RWPE1 (cell line): ENCODE measurements around the gene ZCCHC14.
"Not testable (repeated sequence)": the region's sequence is repeated elsewhere in the genome, so short reads cannot be mapped to it uniquely, and the experiment has no call there.

Source experiments
- CTCF ChIA-PET: fragments of 350-600 bp; sonication (Branson Sonifier 250); formaldehyde crosslinking; extraction: SDS; loops from one replicate; lab custom pipeline; 2021; lab: Yijun Ruan, JAX
- POLR2A ChIA-PET: fragments of 400-600 bp; formaldehyde crosslinking; extraction: SDS; loops from one replicate; lab custom pipeline; 2020; ENCODE audit warnings: antibody characterized with exemption; ENCODE audit not compliant: low non-redundant PET; lab: Yijun Ruan, JAX
- DNase-seq: peaks from one replicate; pipeline ENCODE4 v3.0.0; 2012; ENCODE audit warnings: low spot score
- H3K27ac ChIP-seq: fragments of 450-650 bp; 2 replicates; pipeline ENCODE4 v1.5.1; 2017
- CTCF ChIP-seq: fragments of 450-650 bp; conservative IDR thresholded peaks from 2 replicates; pipeline ENCODE4 v1.5.1; 2017; ENCODE audit warnings: low read depth, mild to moderate bottlenecking

Gene ZCCHC14

DNA sequence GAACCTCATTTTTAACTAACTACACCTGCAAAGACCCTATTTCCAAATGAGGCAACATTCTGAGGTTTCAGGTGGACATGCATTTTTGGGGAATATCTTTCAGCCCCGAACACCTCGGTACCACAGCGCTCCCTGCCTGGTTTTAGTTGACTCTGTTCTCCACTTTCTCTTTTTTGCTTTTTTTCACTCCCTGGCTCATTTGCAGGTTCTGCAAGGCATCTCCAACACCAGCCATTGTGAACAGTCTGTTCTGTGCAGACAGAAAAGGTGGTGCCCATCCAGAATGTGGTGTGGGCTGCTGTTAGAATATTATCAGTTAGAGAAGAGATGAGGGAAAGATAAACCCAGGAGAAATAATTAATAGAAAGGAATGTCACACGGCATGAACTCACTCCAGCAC lies 32.5 kb upstream of the ZCCHC14 start:
- ChIA-PET CTCF (no interaction called here), POLR2A (no interaction called here)

GRCh38 chr16:87524407-87524806 lies 31.6 kb upstream of the ZCCHC14 start:
- no peak for DNase-seq
- ChIA-PET CTCF (no interaction called here), POLR2A (no interaction called here)
- TF ChIP-seq CTCF: no peak
- no peak overlapping the region for H3K27ac ChIP-seq

More for the DNA sequence above, 32.5 kb upstream of the ZCCHC14 start:
- no peak overlapping the region for H3K27ac ChIP-seq
- DNase-seq: no peak
- no peak for TF ChIP-seq CTCF

DNA sequence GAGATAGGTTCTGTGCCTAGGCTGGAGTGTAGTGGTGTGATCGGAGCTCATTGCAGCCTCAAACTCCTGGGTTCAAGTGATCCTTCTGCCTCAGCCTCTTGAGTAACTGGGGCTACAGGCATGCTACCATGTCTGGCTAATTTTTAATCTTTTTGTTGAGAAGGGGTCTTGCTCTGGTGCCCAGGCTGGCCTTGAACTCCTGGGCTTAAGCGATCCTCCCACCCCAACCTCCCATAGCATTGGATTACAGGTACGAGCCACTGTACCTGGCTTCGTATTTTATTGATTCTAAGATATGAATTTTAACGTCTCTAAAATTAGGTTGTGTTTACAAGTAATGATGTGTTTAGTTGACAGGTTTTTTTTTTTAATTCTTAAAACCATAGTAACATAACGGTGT lies 30.8 kb upstream of the ZCCHC14 start:
- POLR2A ChIA-PET, DNase-seq, CTCF ChIA-PET, H3K27ac ChIP-seq: not testable (repeated sequence)

DNA sequence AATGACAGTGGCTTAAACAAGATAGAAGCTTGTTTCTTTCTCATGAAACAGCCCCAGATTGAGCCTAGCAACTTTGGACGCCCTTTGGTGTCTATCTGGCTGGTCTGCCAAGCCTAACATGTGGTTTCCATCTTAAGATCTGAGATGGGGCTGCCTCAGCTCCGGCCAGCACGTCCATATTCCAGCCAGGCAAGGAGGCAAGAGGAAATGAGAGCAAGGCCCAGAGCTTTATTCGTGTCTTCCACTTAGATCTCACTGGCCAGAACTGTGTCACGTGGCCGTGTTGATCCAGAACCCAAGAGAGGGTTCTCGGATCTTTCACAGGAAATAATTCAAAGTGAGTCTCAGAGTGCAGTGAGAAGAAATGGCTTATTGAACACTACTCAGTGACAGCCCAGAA lies 28.9 kb upstream of the ZCCHC14 start:
- CTCF ChIA-PET, DNase-seq, H3K27ac ChIP-seq, POLR2A ChIA-PET: not testable (repeated sequence)

GRCh38 chr16:87519170-87519569 lies 26.3 kb upstream of the ZCCHC14 start:
- DNase-seq, POLR2A ChIA-PET: not testable (repeated sequence)
- CTCF ChIA-PET: interaction anchor here (1.1 kb wide), 1 partner anchor 116 kb away, joined by 3 read pairs; no protein-coding TSS in a partner anchor
- peak overlapping the region; percentile 99 for H3K27ac ChIP-seq

- POLR2A ChIA-PET, DNase-seq: not testable (repeated sequence)
- H3K27ac ChIP-seq: peak overlapping the region; percentile 99
- CTCF ChIA-PET: interaction anchor here (0.6 kb wide), 1 partner anchor 906 kb away, joined by 3 read pairs; no protein-coding TSS in a partner anchor
Observed at GRCh38 chr16:87518430-87519051, 25.7 kb upstream of the ZCCHC14 start.

DNA sequence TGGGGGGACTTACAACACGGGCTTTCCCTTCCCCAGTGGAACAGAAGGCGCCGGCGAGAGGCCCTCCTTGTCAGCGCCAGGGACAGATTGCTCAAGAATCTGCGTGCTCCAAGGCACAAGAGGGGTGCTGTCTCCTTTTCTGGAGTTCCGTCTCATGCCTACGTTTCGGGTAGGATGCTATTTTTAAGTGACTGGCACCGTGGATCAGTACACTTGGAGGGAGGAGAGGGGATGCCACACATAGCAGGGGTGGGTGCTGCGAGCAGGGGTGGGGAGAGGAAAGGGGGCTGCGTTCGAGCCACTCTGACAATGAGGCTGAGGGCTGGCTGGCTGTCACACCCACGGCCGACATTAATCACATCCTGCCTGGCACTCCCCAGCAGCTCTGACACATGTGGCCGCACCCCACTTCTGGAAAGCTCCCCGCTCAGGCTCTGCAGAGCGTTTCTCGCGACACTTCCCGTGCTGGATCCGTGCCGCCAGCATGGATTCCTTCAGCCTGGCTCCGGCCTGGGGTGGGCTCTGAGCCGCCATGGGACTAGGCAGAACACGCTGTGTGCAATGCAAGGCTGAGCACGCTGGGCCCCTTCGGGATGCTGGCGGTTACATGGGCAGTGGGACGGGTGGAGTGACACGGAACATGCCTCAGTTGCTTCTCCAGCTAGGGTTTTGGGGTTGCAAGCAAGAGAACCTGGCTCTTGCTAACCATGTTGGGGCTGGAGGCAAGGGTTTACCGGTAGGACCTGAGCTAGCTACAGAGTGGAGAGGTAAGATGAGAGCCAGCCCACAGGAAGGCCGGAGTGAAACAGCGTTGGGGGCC lies 25.0 kb upstream of the ZCCHC14 start:
- CTCF ChIA-PET: interaction anchor here (0.6 to 0.7 kb wide), 3 partner anchors 74 to 117 kb away, joined by 3 to 5 read pairs (median 3); no protein-coding TSS in a partner anchor
- DNase-seq: peak; percentile 54
- POLR2A ChIA-PET: interaction anchor here (1.0 kb wide), 1 partner anchor 18 kb away, joined by 3 read pairs; no protein-coding TSS in a partner anchor
- H3K27ac ChIP-seq: peak overlapping the region; percentile 99

DNA sequence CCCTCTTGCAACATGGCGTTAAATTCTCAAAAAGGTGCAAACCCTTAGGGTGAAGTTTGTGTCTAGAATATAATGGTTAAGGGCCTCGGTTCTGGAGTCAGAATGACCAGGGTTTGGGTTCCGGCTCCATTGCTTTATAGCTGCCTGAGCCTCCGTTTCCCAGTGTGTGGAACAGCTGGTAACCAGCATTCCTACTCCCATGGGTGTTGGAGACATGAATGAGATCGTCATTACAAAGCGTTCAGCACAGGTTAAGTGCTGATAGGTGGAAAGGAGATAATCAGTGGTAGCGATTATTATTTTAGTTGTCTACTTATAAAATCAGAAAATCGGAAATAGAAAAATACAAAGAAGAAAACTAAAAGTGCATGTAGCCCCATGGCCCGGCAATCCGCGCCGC lies 23.5 kb upstream of the ZCCHC14 start:
- no peak overlapping the region for H3K27ac ChIP-seq
- TF ChIP-seq CTCF: no peak
- ChIA-PET POLR2A (no interaction called here), CTCF (no interaction called here)
- no peak for DNase-seq
